ENCODE measurements around the gene PELI2.

Gene PELI2

GRCh38 chr14:56334458-56334857 is 216.2 kb downstream of the PELI2 start:
- Histone ChIP-seq H3F3A (ENCODE audit: insufficient read depth) (no peaks in the 10 kb centered on the region), H3K36me3 (ENCODE audit: low read length) (no peaks in the 10 kb centered on the region), H3K9me3 (ENCODE audit: insufficient read depth, low read length) (no peaks in the 10 kb centered on the region), H4K20me1 (ENCODE audit: low read depth, low read length) (no peaks in the 10 kb centered on the region), H3K27ac (ENCODE audit: low read depth, low read length) (no peak overlapping the region), H2AFZ (ENCODE audit: low read depth, low read length, severe bottlenecking) (no peak overlapping the region), H3K9ac (ENCODE audit: low read length) (no peak overlapping the region), H3K4me2 (ENCODE audit: low read depth, low read length, poor library complexity, severe bottlenecking) (no peak overlapping the region), H3K79me2 (ENCODE audit: insufficient read depth, low read length) (no peaks in the 10 kb centered on the region), H3K4me3 (ENCODE audit: insufficient read depth, low read length, poor library complexity, severe bottlenecking) (no peak overlapping the region), H3K9me2 (replicated peaks; ENCODE audit: insufficient read depth, low read length) (no peaks in the 10 kb centered on the region), H3K27me3 (ENCODE audit: low read length) (no peaks in the 10 kb centered on the region)
- TF ChIP-seq, protein P1, sequence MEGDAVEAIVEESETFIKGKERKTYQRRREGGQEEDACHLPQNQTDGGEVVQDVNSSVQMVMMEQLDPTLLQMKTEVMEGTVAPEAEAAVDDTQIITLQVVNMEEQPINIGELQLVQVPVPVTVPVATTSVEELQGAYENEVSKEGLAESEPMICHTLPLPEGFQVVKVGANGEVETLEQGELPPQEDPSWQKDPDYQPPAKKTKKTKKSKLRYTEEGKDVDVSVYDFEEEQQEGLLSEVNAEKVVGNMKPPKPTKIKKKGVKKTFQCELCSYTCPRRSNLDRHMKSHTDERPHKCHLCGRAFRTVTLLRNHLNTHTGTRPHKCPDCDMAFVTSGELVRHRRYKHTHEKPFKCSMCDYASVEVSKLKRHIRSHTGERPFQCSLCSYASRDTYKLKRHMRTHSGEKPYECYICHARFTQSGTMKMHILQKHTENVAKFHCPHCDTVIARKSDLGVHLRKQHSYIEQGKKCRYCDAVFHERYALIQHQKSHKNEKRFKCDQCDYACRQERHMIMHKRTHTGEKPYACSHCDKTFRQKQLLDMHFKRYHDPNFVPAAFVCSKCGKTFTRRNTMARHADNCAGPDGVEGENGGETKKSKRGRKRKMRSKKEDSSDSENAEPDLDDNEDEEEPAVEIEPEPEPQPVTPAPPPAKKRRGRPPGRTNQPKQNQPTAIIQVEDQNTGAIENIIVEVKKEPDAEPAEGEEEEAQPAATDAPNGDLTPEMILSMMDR (IDR thresholded peaks at IDR 0.05; ENCODE audit: insufficient read depth, low read length, poor library complexity, severe bottlenecking): no peak
- TF ChIP-seq EZH2phosphoT487 (conservative IDR thresholded peaks at IDR 0.05; ENCODE audit: low read length): no peak

- Histone ChIP-seq H4K20me1 (ENCODE audit: low read depth, low read length) (no peaks in the 10 kb centered on the region), H3K4me3 (ENCODE audit: insufficient read depth, low read length, poor library complexity, severe bottlenecking) (no peak overlapping the region), H3K9ac (ENCODE audit: low read length) (no peak overlapping the region), H3K9me2 (replicated peaks; ENCODE audit: insufficient read depth, low read length) (no peaks in the 10 kb centered on the region), H3K27me3 (ENCODE audit: low read length) (no peaks in the 10 kb centered on the region), H3K4me2 (ENCODE audit: low read depth, low read length, poor library complexity, severe bottlenecking) (no peak overlapping the region), H3K27ac (ENCODE audit: low read depth, low read length) (no peak overlapping the region), H3K79me2 (ENCODE audit: insufficient read depth, low read length) (no peaks in the 10 kb centered on the region), H3F3A (ENCODE audit: insufficient read depth) (no peaks in the 10 kb centered on the region), H3K36me3 (ENCODE audit: low read length) (no peaks in the 10 kb centered on the region), H2AFZ (ENCODE audit: low read depth, low read length, severe bottlenecking) (no peak overlapping the region), H3K9me3 (ENCODE audit: insufficient read depth, low read length) (no peaks in the 10 kb centered on the region)
- TF ChIP-seq EZH2phosphoT487 (conservative IDR thresholded peaks at IDR 0.05; ENCODE audit: low read length): no peak
- TF ChIP-seq, protein P1 (IDR thresholded peaks at IDR 0.05; ENCODE audit: insufficient read depth, low read length, poor library complexity, severe bottlenecking): no peak
Measured at GRCh38 chr14:56338674-56339073, 220.5 kb downstream of the PELI2 start.

- H2AFZ ChIP-seq (ENCODE audit: low read depth, low read length, severe bottlenecking): no peak overlapping the region
- H3K9ac ChIP-seq (ENCODE audit: low read length): no peak overlapping the region
- H3K9me3 ChIP-seq (ENCODE audit: insufficient read depth, low read length): no peaks in the 10 kb centered on the region
- no peaks in the 10 kb centered on the region for H4K20me1 ChIP-seq (ENCODE audit: low read depth, low read length)
- TF ChIP-seq EZH2phosphoT487 (conservative IDR thresholded peaks at IDR 0.05; ENCODE audit: low read length): no peak
- TF ChIP-seq, protein P1 (IDR thresholded peaks at IDR 0.05; ENCODE audit: insufficient read depth, low read length, poor library complexity, severe bottlenecking): peak; percentile 56
- H3K27ac ChIP-seq (ENCODE audit: low read depth, low read length): no peak overlapping the region
- H3F3A ChIP-seq (ENCODE audit: insufficient read depth): no peaks in the 10 kb centered on the region
- H3K4me2 ChIP-seq (ENCODE audit: low read depth, low read length, poor library complexity, severe bottlenecking): no peak overlapping the region
- no peaks in the 10 kb centered on the region for H3K36me3 ChIP-seq (ENCODE audit: low read length)
- no peaks in the 10 kb centered on the region for H3K79me2 ChIP-seq (ENCODE audit: insufficient read depth, low read length)
- H3K27me3 ChIP-seq (ENCODE audit: low read length): no peaks in the 10 kb centered on the region
- H3K9me2 ChIP-seq (replicated peaks; ENCODE audit: insufficient read depth, low read length): no peaks in the 10 kb centered on the region
- H3K4me3 ChIP-seq (ENCODE audit: insufficient read depth, low read length, poor library complexity, severe bottlenecking): no peak overlapping the region
Measured at GRCh38 chr14:56339855-56340701, 221.9 kb downstream of the PELI2 start.

Measured in SU-DHL-6 (cell line).